H1 (cell line): ENCODE measurements around the gene MBP. TPM values are rescaled to one million over a fixed set of nuclear protein-coding genes. Genes with fewer than 3 reads are reported as not detected.

Experiments
- CTCF ChIA-PET: fragments of 300-600 bp; sonication (Branson Sonifier 250); formaldehyde crosslinking; loops from one replicate; lab custom pipeline; 2021; ENCODE audit not compliant: partially characterized antibody; lab: Charles Lee
- POLR2A ChIA-PET: fragments of 300-600 bp; sonication (Branson Sonifier 250); formaldehyde crosslinking; loops from one replicate; lab custom pipeline; 2021; ENCODE audit warnings: inconsistent platforms; ENCODE audit not compliant: partially characterized antibody; lab: Charles Lee
- DNase-seq, 2 experiments: peaks; one replicate each; pipeline versions ENCODE4 v3.0.0 to v3.0.0-alpha.2; 2010 to 2022; ENCODE audit warnings: low spot score in 2 of 2, low read depth in 1 of 2, mixed read lengths in 1 of 2
- FAIRE-seq: peaks from 2 replicates; lab custom pipeline; 2011; peaks lifted over from hg19 to GRCh38; lab: Jason Lieb, UNC
- H2AFZ ChIP-seq: 2 replicates; pipeline ENCODE4 v1.8.1; 2012; ENCODE audit warnings: low read length, inconsistent platforms
- H2AK5ac ChIP-seq: 2 replicates; pipeline ENCODE4 v1.6.1; 2013; ENCODE audit warnings: low read depth, low read length
- H2BK120ac ChIP-seq: replicated peaks from 2 replicates; pipeline ENCODE3; 2013; ENCODE audit warnings: low read depth, low read length, inconsistent platforms
- H2BK12ac ChIP-seq: 2 replicates; pipeline ENCODE4 v1.6.1; 2013; ENCODE audit warnings: low read depth, low read length
- H2BK15ac ChIP-seq: 2 replicates; pipeline ENCODE4 v1.6.1; 2013; ENCODE audit warnings: low read length
- H2BK20ac ChIP-seq: 2 replicates; pipeline ENCODE4 v1.6.1; 2013; ENCODE audit warnings: low read length
- H2BK5ac ChIP-seq: 2 replicates; pipeline ENCODE4 v1.6.1; 2013; ENCODE audit warnings: low read depth, low read length
- H3K14ac ChIP-seq: 2 replicates; pipeline ENCODE4 v1.6.1; 2013; ENCODE audit warnings: inconsistent platforms; ENCODE audit not compliant: insufficient read length
- H3K18ac ChIP-seq: 2 replicates; pipeline ENCODE4 v1.6.1; 2013; ENCODE audit warnings: low read length; ENCODE audit errors: extremely low read depth
- H3K23ac ChIP-seq: 2 replicates; pipeline ENCODE4 v1.6.1; 2013; ENCODE audit warnings: inconsistent platforms; ENCODE audit not compliant: insufficient read length
- H3K23me2 ChIP-seq: 2 replicates; pipeline ENCODE4 v1.6.1; 2013; ENCODE audit warnings: low read depth, low read length
- H3K27ac ChIP-seq: 2 replicates; pipeline ENCODE4 v1.6.1; 2011; ENCODE audit warnings: low read depth, low read length, inconsistent platforms
- H3K27me3 ChIP-seq, 4 experiments: replicated peaks in 1 of 4; 1 replicate in 1 of 4; 2 replicates in 3 of 4; pipeline versions ENCODE4 v1.6.1 to v1.8.1; 2011 to 2013; ENCODE audit warnings: low read length in 3 of 4, mild to moderate bottlenecking in 3 of 4, inconsistent platforms in 2 of 4, mixed read lengths in 2 of 4, moderate library complexity in 1 of 4; ENCODE audit not compliant: control insufficient read depth in 3 of 4, insufficient read depth in 3 of 4; ENCODE audit errors: extremely low read depth in 1 of 4
- H3K36me3 ChIP-seq, 4 experiments: 2 replicates each; pipeline versions ENCODE4 v1.6.1 to v1.8.1; 2011 to 2013; ENCODE audit warnings: mild to moderate bottlenecking in 4 of 4, low read length in 3 of 4, moderate library complexity in 2 of 4, control low read depth in 1 of 4, inconsistent platforms in 1 of 4; ENCODE audit not compliant: insufficient read depth in 4 of 4, control insufficient read depth in 2 of 4
- H3K4ac ChIP-seq: replicated peaks from 2 replicates; pipeline ENCODE3; 2013; ENCODE audit warnings: low read length, low read depth, mixed read lengths, inconsistent platforms; ENCODE audit not compliant: insufficient read length
- H3K4me1 ChIP-seq, 4 experiments: replicated peaks in 1 of 4; 1 replicate in 1 of 4; 2 replicates in 3 of 4; pipeline versions ENCODE4 v1.6.1 to v1.8.1; 2011 to 2013; ENCODE audit warnings: low read length in 3 of 4, inconsistent platforms in 2 of 4, mixed read lengths in 1 of 4; ENCODE audit not compliant: insufficient read depth in 4 of 4, control insufficient read depth in 3 of 4
- H3K4me2 ChIP-seq, 2 experiments: 2 replicates each; pipeline versions ENCODE4 v1.6.1 to v1.8.1; 2011 to 2013; ENCODE audit warnings: low read depth in 2 of 2, low read length in 2 of 2, control low read depth in 1 of 2, inconsistent platforms in 1 of 2, mild to moderate bottlenecking in 1 of 2; ENCODE audit not compliant: insufficient read depth in 1 of 2
- H3K4me3 ChIP-seq, 4 experiments: fragments of 200-600, 300-600 bp in 1 of 4; sonication (generic), shearing (Covaris generic), sonication (Bioruptor Twin) in 1 of 4; 2 replicates each; pipeline versions ENCODE4 v1.5.1 to v1.8.1; 2011 to 2016; ENCODE audit warnings: low read length in 4 of 4, low read depth in 3 of 4, control low read depth in 2 of 4, inconsistent platforms in 2 of 4, mild to moderate bottlenecking in 2 of 4, mixed read lengths in 1 of 4, moderate library complexity in 1 of 4; ENCODE audit not compliant: insufficient read depth in 2 of 4; ENCODE audit errors: extremely low read depth in 1 of 4
- H3K56ac ChIP-seq: replicated peaks from 2 replicates; pipeline ENCODE3; 2013; ENCODE audit warnings: low read depth, mild to moderate bottlenecking, mixed read lengths, low read length, inconsistent platforms; ENCODE audit not compliant: insufficient read length
- H3K79me1 ChIP-seq: 2 replicates; pipeline ENCODE4 v1.6.1; 2013; ENCODE audit warnings: low read depth, low read length, control low read depth
- H3K79me2 ChIP-seq, 2 experiments: 2 replicates each; pipeline versions ENCODE4 v1.6.1 to v1.8.1; 2012 to 2013; ENCODE audit warnings: low read length in 2 of 2, mild to moderate bottlenecking in 2 of 2, inconsistent platforms in 1 of 2; ENCODE audit not compliant: insufficient read depth in 2 of 2, control insufficient read depth in 1 of 2
- H3K9ac ChIP-seq, 4 experiments: replicated peaks in 1 of 4; 1 replicate in 1 of 4; 2 replicates in 3 of 4; pipeline versions ENCODE4 v1.6.1 to v1.8.1; 2011 to 2013; ENCODE audit warnings: low read depth in 3 of 4, low read length in 3 of 4, control low read depth in 2 of 4, mild to moderate bottlenecking in 2 of 4, moderate library complexity in 2 of 4, inconsistent platforms in 1 of 4; ENCODE audit errors: extremely low read depth in 1 of 4
- H3K9me3 ChIP-seq, 2 experiments: 2 replicates each; pipeline versions ENCODE4 v1.6.1 to v1.8.1; 2012 to 2013; ENCODE audit warnings: mild to moderate bottlenecking in 2 of 2, moderate library complexity in 2 of 2, control low read depth in 1 of 2, inconsistent platforms in 1 of 2, low read depth in 1 of 2, low read length in 1 of 2, mixed read lengths in 1 of 2; ENCODE audit not compliant: insufficient read depth in 2 of 2
- H4K20me1 ChIP-seq, 2 experiments: replicated peaks in 1 of 2; 2 replicates each; pipeline versions ENCODE3 to v1.8.1; 2011 to 2013; ENCODE audit warnings: inconsistent platforms in 2 of 2, low read length in 2 of 2, mild to moderate bottlenecking in 1 of 2; ENCODE audit not compliant: insufficient read depth in 2 of 2, control insufficient read depth in 1 of 2
- H4K5ac ChIP-seq: 2 replicates; pipeline ENCODE4 v1.6.1; 2013; ENCODE audit warnings: low read length, low read depth, mixed read lengths, inconsistent platforms; ENCODE audit not compliant: insufficient read length
- H4K8ac ChIP-seq: 2 replicates; pipeline ENCODE4 v1.8.0; 2013; ENCODE audit warnings: mild to moderate bottlenecking, moderate library complexity, low read length, inconsistent platforms; ENCODE audit not compliant: insufficient read depth; ENCODE audit errors: extremely low read depth
- H4K91ac ChIP-seq: replicated peaks from 2 replicates; pipeline ENCODE3; 2013; ENCODE audit warnings: low read length, mixed read lengths, inconsistent platforms; ENCODE audit not compliant: insufficient read length
- E2F6 ChIP-seq: IDR thresholded peaks from 2 replicates; pipeline ENCODE4 v1.6.1; 2012; ENCODE audit warnings: inconsistent platforms
- GABPA ChIP-seq: IDR thresholded peaks from 2 replicates; pipeline ENCODE4 v1.6.1; 2011; ENCODE audit warnings: mild to moderate bottlenecking, low read length, moderate library complexity, borderline replicate concordance; ENCODE audit not compliant: insufficient read depth
- KDM1A ChIP-seq: fragments of 200-600, 300-600 bp; sonication (generic); IDR thresholded peaks from 2 replicates; pipeline ENCODE4 v1.7.1; 2016; ENCODE audit warnings: mild to moderate bottlenecking, low read length, borderline replicate concordance
- RXRA ChIP-seq: IDR thresholded peaks from 2 replicates; pipeline ENCODE4 v1.6.1; 2011; ENCODE audit warnings: low read depth, mild to moderate bottlenecking, low read length, moderate library complexity; ENCODE audit not compliant: insufficient read depth
- SAP30 ChIP-seq: fragments of 300-600 bp; sonication (generic); IDR thresholded peaks from 2 replicates; pipeline ENCODE4 v1.7.1; 2012; ENCODE audit warnings: low read length, moderate library complexity, mild to moderate bottlenecking, inconsistent platforms; ENCODE audit not compliant: insufficient read depth, insufficient replicate concordance
- SP4 ChIP-seq: IDR thresholded peaks from 2 replicates; pipeline ENCODE4 v1.6.1; 2012; ENCODE audit warnings: low read length, inconsistent platforms
- TAF1 ChIP-seq: IDR thresholded peaks from 2 replicates; pipeline ENCODE4 v1.6.1; 2011; ENCODE audit warnings: mild to moderate bottlenecking, low read depth, low read length
- TCF12 ChIP-seq: IDR thresholded peaks from 2 replicates; pipeline ENCODE4 v1.6.1; 2011; ENCODE audit warnings: low read depth, mild to moderate bottlenecking, low read length
- USF2 ChIP-seq: IDR thresholded peaks from 2 replicates; pipeline ENCODE4 v1.6.1; 2011; ENCODE audit warnings: low read length, improper control_type of control experiment
- WGBS, 2 experiments: shearing (Covaris generic) in 1 of 2; methylation state at CpG; one replicate each; pipeline versions ENCODE4 v1.1.6 to v1.1.7; 2013 to 2015; ENCODE audit warnings: low lambda C conversion rate in 2 of 2, mixed read lengths in 2 of 2, inconsistent platforms in 1 of 2, low coverage in 1 of 2, missing lambda C conversion rate in 1 of 2; ENCODE audit not compliant: insufficient replicate concordance in 2 of 2, insufficient coverage in 1 of 2, insufficient read length in 1 of 2; ENCODE audit errors: extremely low coverage in 1 of 2, missing lambda C conversion rate in 1 of 2; 5-methylcytosine and 5-hydroxymethylcytosine counted together
- polyA plus RNA-seq, 7 experiments: library from polyadenylated mRNA; depleted of rRNA in 3 of 7; stranded (reverse) in 5 of 7; unstranded in 2 of 7; fragments of >200 nt in 5 of 7; fragments of 200-250 nt in 2 of 7; gene quantifications; 1 replicate in 5 of 7; 2 replicates in 1 of 7; 4 replicates in 1 of 7; pipeline versions ENCODE4 v1.2.1 to v1.2.3, GENCODE V29; 2011 to 2013; ENCODE audit warnings: missing spikeins in 2 of 7, mixed read lengths in 2 of 7
- total RNA-seq: library from RNA; stranded (reverse); fragmentation: NEBNext Ultra II Directional; extraction: Animal tissue kit (Norgen Biotek cat#: 25700); gene quantifications from 2 replicates; pipeline ENCODE4 v1.2.1, GENCODE V29; 2021

Gene MBP
- total and polyA plus RNA-seq, 2 of the 8 experiments (the other 6 are each of a cell fraction or from before 2014, with no cell fraction given) = 7.7 to 19.2 TPM

GRCh38 chr18:77062518-77063003 lies 70.0 kb downstream of the MBP start:
- no peak for DNase-seq
- CTCF ChIA-PET = interaction anchor here (0.7 to 3.8 kb wide), 18 partner anchors 8 to 202 kb away, joined by 3 to 26 read pairs (median 4); no protein-coding TSS in a partner anchor

More at GRCh38 chr18:77062518-77063003, 70.0 kb downstream of the MBP start:
- H2BK15ac ChIP-seq = no peak overlapping the region
- no peak overlapping the region for H2BK20ac ChIP-seq
- H2AFZ ChIP-seq = no peak overlapping the region
- no peak overlapping the region for H2BK12ac ChIP-seq
- H3K4me2 ChIP-seq = no peak overlapping the region
- H3K9me3 ChIP-seq = no peaks in the 10 kb centered on the region
- H3K23ac ChIP-seq = no peak overlapping the region
- H3K18ac ChIP-seq = no peak overlapping the region
- no peak overlapping the region for H2BK120ac ChIP-seq
- H3K4ac ChIP-seq = no peak overlapping the region
- H3K79me2 ChIP-seq = no peaks in the 10 kb centered on the region
- H4K91ac ChIP-seq = no peak overlapping the region
- no peaks in the 10 kb centered on the region for H3K79me1 ChIP-seq
- no peak for FAIRE-seq
- POLR2A ChIA-PET = interaction anchor here (0.6 kb wide), 1 partner anchor 66 kb away, joined by 3 read pairs; no protein-coding TSS in a partner anchor
- H3K14ac ChIP-seq = no peak overlapping the region
- no peak overlapping the region for H2BK5ac ChIP-seq
- TF ChIP-seq TAF1 = no peak
- no peak for TF ChIP-seq RXRA
- no peak for TF ChIP-seq SAP30
- no peak for TF ChIP-seq E2F6
- TF ChIP-seq SP4 = no peak
- TF ChIP-seq KDM1A = no peak
- no peak for TF ChIP-seq GABPA
- TF ChIP-seq USF2 = no peak
- no peak for TF ChIP-seq TCF12
- H3K23me2 ChIP-seq = no peaks in the 10 kb centered on the region
- H4K5ac ChIP-seq = no peak overlapping the region
- WGBS, 2 experiments = 91% methylated on average over 12 of the region's 12 CpGs; no CpG with 5 or more reads in 1 of the 2 experiments
- no peak overlapping the region for H3K56ac ChIP-seq
- H3K4me1 ChIP-seq = peaks cover under 1 to 6% (median 4%) of the 10 kb centered on the region in 4 experiments; a peak in 5 of 7 replicates
- no peak overlapping the region for H3K4me3 ChIP-seq
- no peak overlapping the region for H2AK5ac ChIP-seq
- H3K27me3 ChIP-seq = no peaks in the 10 kb centered on the region
- H3K9ac ChIP-seq = no peak overlapping the region
- H4K20me1 ChIP-seq = no peaks in the 10 kb centered on the region
- H3K27ac ChIP-seq = no peak overlapping the region
- H4K8ac ChIP-seq = no peak overlapping the region
- H3K36me3 ChIP-seq = no peaks in the 10 kb centered on the region
